PC-9 (cell line): ENCODE data around the gene CENPP. TPM values are rescaled to one million over a fixed set of nuclear protein-coding genes. Genes with fewer than 3 reads are reported as not detected.

Source experiments
- BruUV-seq: library from RNA; stranded (reverse); fragments of 400-500 nt; replicated peaks from 2 replicates; lab custom pipeline; 2021; lab: Mats Ljungman, UMichigan
- CTCF ChIA-PET: fragments of 300-600 bp; sonication (Branson Sonifier 250); formaldehyde crosslinking; loops from one replicate; lab custom pipeline; 2022; ENCODE audit warnings: antibody characterized with exemption; lab: Charles Lee
- POLR2A ChIA-PET: fragments of 300-600 bp; sonication (Branson Sonifier 250); formaldehyde crosslinking; loops from one replicate; lab custom pipeline; 2022; ENCODE audit warnings: antibody characterized with exemption; ENCODE audit not compliant: unreplicated experiment; lab: Charles Lee
- DNase-seq, 2 experiments: peaks; one replicate each; pipeline versions ENCODE4 v3.0.0 to v3.0.0-alpha.2; 2015 to 2022; ENCODE audit warnings: mixed read lengths in 1 of 2
- H2AFZ ChIP-seq: fragments of 200-600 bp; sonication (generic); 2 replicates; pipeline ENCODE4 v1.8.1; 2017; ENCODE audit warnings: antibody characterized with exemption
- H3F3A ChIP-seq: fragments of 200-600 bp; sonication (generic); 2 replicates; pipeline ENCODE4 v1.8.1; 2017; ENCODE audit warnings: antibody characterized with exemption, mild to moderate bottlenecking, low read depth; ENCODE audit not compliant: insufficient read depth
- H3K27ac ChIP-seq: fragments of 200-600 bp; sonication (generic); 2 replicates; pipeline ENCODE4 v1.6.1; 2016; ENCODE audit warnings: mixed run types
- H3K27me3 ChIP-seq: fragments of 200-600 bp; sonication (generic); 2 replicates; pipeline ENCODE4 v1.6.1; 2016; ENCODE audit warnings: low read depth, mixed run types; ENCODE audit not compliant: insufficient read depth
- H3K36me3 ChIP-seq: fragments of 200-600 bp; sonication (generic); 2 replicates; pipeline ENCODE4 v1.6.1; 2016; ENCODE audit warnings: low read depth, mixed run types
- H3K4me1 ChIP-seq: fragments of 200-600 bp; sonication (generic); replicated peaks from 2 replicates; pipeline ENCODE4 v1.6.1; 2016; ENCODE audit warnings: mixed run types; ENCODE audit not compliant: insufficient read depth
- H3K4me2 ChIP-seq: fragments of 200-600 bp; sonication (generic); 2 replicates; pipeline ENCODE4 v1.6.1; 2017; ENCODE audit warnings: mixed run types
- H3K4me3 ChIP-seq: fragments of 200-600 bp; sonication (generic); 2 replicates; pipeline ENCODE4 v1.6.1; 2016; ENCODE audit warnings: mixed run types
- H3K79me2 ChIP-seq: fragments of 200-600 bp; sonication (generic); 2 replicates; pipeline ENCODE4 v1.6.1; 2017; ENCODE audit warnings: low read depth, mixed run types
- H3K9me2 ChIP-seq: fragments of 200-600 bp; sonication (generic); 2 replicates; pipeline ENCODE4 v1.8.1; 2017; ENCODE audit warnings: mild to moderate bottlenecking; ENCODE audit not compliant: insufficient read depth
- H3K9me3 ChIP-seq: fragments of 200-600 bp; sonication (generic); 2 replicates; pipeline ENCODE4 v1.8.1; 2016; ENCODE audit warnings: low read depth; ENCODE audit not compliant: insufficient read depth
- H4K20me1 ChIP-seq: fragments of 200-600 bp; sonication (generic); 2 replicates; pipeline ENCODE4 v1.8.1; 2017; ENCODE audit not compliant: insufficient read depth
- CTCF ChIP-seq: fragments of 200-600 bp; sonication (generic); conservative IDR thresholded peaks from 2 replicates; pipeline ENCODE4 v1.6.1; 2017; ENCODE audit warnings: mixed run types, antibody characterized with exemption, mild to moderate bottlenecking, moderate library complexity
- EZH2 ChIP-seq: fragments of 200-600 bp; sonication (generic); IDR thresholded peaks from 2 replicates; pipeline ENCODE4 v1.8.0; 2017; ENCODE audit warnings: antibody characterized with exemption, low read depth
- intact Hi-C: fragments of 100-400 bp; cut with micrococcal nuclease; formaldehyde crosslinking; loops from one replicate; pipeline ENCODE4 v1.10.0; 2022; ENCODE audit not compliant: unreplicated experiment
- total RNA-seq: library from RNA; stranded (reverse); gene quantifications from 2 replicates; pipeline ENCODE4 v1.2.3, GENCODE V29; 2021

CENPP gene
- total RNA-seq, 1 experiment from 2014 or later, result 10.0 TPM

GRCh38 chr9:92639124-92639523 is 313.4 kb downstream of the CENPP start:
- Histone ChIP-seq H3K9me2 (no peaks in the 10 kb centered on the region), H3K4me2 (no peak overlapping the region), H3K4me1 (no peaks in the 10 kb centered on the region), H4K20me1 (peaks cover 6% of the 10 kb centered on the region), H3K9me3 (no peaks in the 10 kb centered on the region), H3K27me3 (no peaks in the 10 kb centered on the region), H3K4me3 (no peak overlapping the region), H2AFZ (no peak overlapping the region), H3K27ac (no peak overlapping the region), H3K36me3 (peaks cover 11% of the 10 kb centered on the region; the same call in 1 of the 2 replicates), H3K79me2 (no peaks in the 10 kb centered on the region), H3F3A (no peaks in the 10 kb centered on the region)
- no TSS peak for BruUV-seq
- TF ChIP-seq EZH2, result no peak
- TF ChIP-seq CTCF, result no peak
- ChIA-PET CTCF (no interaction called here), POLR2A (no interaction called here)
- intact Hi-C loops, result loop anchor here (10.0 kb wide), 2 partner anchors 364 to 864 kb away; no protein-coding TSS in a partner anchor
- no peak for DNase-seq

- BruUV-seq, result no TSS peak
- Histone ChIP-seq H3K4me3 (no peak overlapping the region), H3K27ac (no peak overlapping the region), H4K20me1 (peaks cover 10% of the 10 kb centered on the region), H3K9me2 (no peaks in the 10 kb centered on the region), H2AFZ (no peak overlapping the region), H3K27me3 (no peaks in the 10 kb centered on the region), H3K79me2 (no peaks in the 10 kb centered on the region), H3F3A (no peaks in the 10 kb centered on the region), H3K4me1 (no peaks in the 10 kb centered on the region), H3K36me3 (peaks cover 11% of the 10 kb centered on the region; the same call in 1 of the 2 replicates), H3K9me3 (no peaks in the 10 kb centered on the region), H3K4me2 (no peak overlapping the region)
- POLR2A ChIA-PET, result no interaction called here
- CTCF ChIA-PET, result no interaction called here
- intact Hi-C loops, result loop anchor here (10.0 kb wide), 2 partner anchors 365 to 865 kb away; no protein-coding TSS in a partner anchor
- DNase-seq, result no peak
- no peak for TF ChIP-seq CTCF
- TF ChIP-seq EZH2, result no peak
These were observed 314.1 kb downstream of the CENPP start for GRCh38 chr9:92639791-92640271.

DNA sequence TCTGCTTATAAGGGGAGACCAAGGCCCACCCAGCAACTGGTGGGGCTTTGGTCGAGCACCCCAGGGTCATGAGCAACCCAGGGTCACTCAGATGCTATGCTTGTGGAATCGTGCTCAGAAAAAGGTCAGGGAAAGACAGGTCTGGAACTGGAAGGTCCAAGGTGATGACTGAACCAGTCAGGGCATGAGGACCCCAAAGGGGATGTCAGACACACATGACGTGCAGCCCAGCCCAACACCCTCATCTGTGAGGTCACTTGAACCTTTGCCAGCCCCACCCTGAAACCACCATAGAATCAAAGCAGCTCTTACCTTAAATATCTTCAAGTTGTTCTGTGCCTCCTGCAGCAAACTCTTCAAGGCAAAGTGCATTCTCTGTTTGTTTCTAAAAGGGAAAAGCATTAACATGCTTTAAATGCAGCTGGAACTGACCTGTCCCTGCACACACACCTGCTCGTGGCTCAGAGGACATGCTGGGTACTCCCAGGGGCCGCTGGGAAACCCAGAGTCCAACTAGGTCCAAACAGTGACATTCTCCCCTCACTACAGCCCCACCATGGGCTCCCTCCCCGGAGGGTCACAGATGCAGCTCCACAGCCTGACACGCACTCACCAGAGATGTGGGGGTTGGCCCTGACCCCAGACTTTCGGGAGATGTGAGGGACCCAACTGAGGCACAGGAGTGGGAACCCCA is 314.8 kb downstream of the CENPP start:
- Histone ChIP-seq H3K4me3 (no peak overlapping the region), H3K27ac (no peak overlapping the region), H3K9me2 (no peaks in the 10 kb centered on the region), H4K20me1 (peaks cover 11% of the 10 kb centered on the region), H3K4me1 (no peaks in the 10 kb centered on the region), H3K9me3 (no peaks in the 10 kb centered on the region), H2AFZ (no peak overlapping the region), H3K27me3 (no peaks in the 10 kb centered on the region), H3K79me2 (no peaks in the 10 kb centered on the region), H3F3A (no peaks in the 10 kb centered on the region), H3K36me3 (peaks cover 11% of the 10 kb centered on the region; the same call in 1 of the 2 replicates), H3K4me2 (no peak overlapping the region)
- intact Hi-C loops, result no loop called here
- CTCF ChIA-PET, result no interaction called here
- no peak for TF ChIP-seq EZH2
- POLR2A ChIA-PET, result no interaction called here
- no TSS peak for BruUV-seq
- DNase-seq, result no peak
